NCI-H187 (cell line): Measurements from ENCODE around the gene MAFF.
A peak's percentile ranks its signal among the peaks of the same experiment; 100 is the strongest.
"Not testable (repeated sequence)": the region's sequence is repeated elsewhere in the genome, so short reads cannot be mapped to it uniquely, and the experiment has no call there.

Experiments
- DNase-seq, 2 experiments: peaks; one replicate each; lab custom pipeline; 2025; lab: John Stamatoyannopoulos, UW

The MAFF gene

GRCh38 chr22:38201711-38202436, at the start of gene MAFF:
TSS of gene MAFF (plus strand) at chr22:38201994. CDS start at chr22:38213854, 11,860 bp downstream.
- peak; percentile 53 to 54 for DNase-seq

GRCh38 chr22:38153821-38154562, 47.8 kb upstream of the MAFF start:
- no peak for DNase-seq

- not testable (repeated sequence) for DNase-seq
These were observed 47.3 kb upstream of the MAFF start for GRCh38 chr22:38154563-38154915.

GRCh38 chr22:38155703-38156102, 46.1 kb upstream of the MAFF start:
- no peak for DNase-seq

GRCh38 chr22:38162881-38163843, 38.6 kb upstream of the MAFF start:
- DNase-seq, result no peak

- no peak for DNase-seq
These were observed 37.8 kb upstream of the MAFF start for GRCh38 chr22:38163844-38164550.

- DNase-seq, result no peak
These were observed 37.3 kb upstream of the MAFF start for GRCh38 chr22:38164551-38164918.

GRCh38 chr22:38165922-38166593, 35.7 kb upstream of the MAFF start:
- DNase-seq, result no peak

- DNase-seq, result no peak
These were observed 33.8 kb upstream of the MAFF start for GRCh38 chr22:38167988-38168407.

- DNase-seq, result no peak
These were observed 32.7 kb upstream of the MAFF start for GRCh38 chr22:38169116-38169515.

- no peak for DNase-seq
These were observed 31.3 kb upstream of the MAFF start for GRCh38 chr22:38170469-38170868.

GRCh38 chr22:38171927-38172831, 29.6 kb upstream of the MAFF start:
- no peak for DNase-seq

GRCh38 chr22:38172832-38173640, 28.8 kb upstream of the MAFF start:
- DNase-seq, result no peak

- no peak for DNase-seq
These were observed 28.2 kb upstream of the MAFF start for GRCh38 chr22:38173641-38173906.

GRCh38 chr22:38174626-38175025, 27.2 kb upstream of the MAFF start:
- DNase-seq, result no peak

- DNase-seq, result no peak
These were observed 26.3 kb upstream of the MAFF start for GRCh38 chr22:38175206-38176118.

- DNase-seq, result no peak
These were observed 25.5 kb upstream of the MAFF start for GRCh38 chr22:38176170-38176741.

GRCh38 chr22:38177044-38177443, 24.8 kb upstream of the MAFF start:
- no peak for DNase-seq
